Ovary (tissue), 3 donors: Measurements from ENCODE around the gene RXRB.

Source experiments
- CTCF ChIP-seq, 3 donors: fragments of 450-650 bp in 2 of 3; fragments of 200-600 bp in 1 of 3; IDR thresholded peaks; one replicate each; pipeline versions ENCODE4 v1.5.1 to v1.8.0; 2016 to 2022; ENCODE audit warnings: antibody characterized with exemption in 3 of 3, mild to moderate bottlenecking in 1 of 3
- EP300 ChIP-seq: sonication (generic); formaldehyde crosslinking; IDR thresholded peaks from one replicate; pipeline ENCODE4 v1.6.1; 2017; ENCODE audit warnings: antibody characterized with exemption
- POLR2A ChIP-seq: fragments of 450-650 bp; IDR thresholded peaks from one replicate; pipeline ENCODE4 v1.6.1; 2017; ENCODE audit warnings: antibody characterized with exemption, mild to moderate bottlenecking, moderate library complexity
- donor health status: DM: no; HTN: no; CAD: no.

- TF ChIP-seq POLR2A (no peak), CTCF (IDR thresholded peaks at IDR 0.05) (no peak), EP300 (no peak)
Measured at GRCh38 chr6:33189625-33190448, 10.6 kb downstream of the RXRB start.
